ENCODE measurements around the gene CDK4.
"Not testable (repeated sequence)": the region's sequence is repeated elsewhere in the genome, so short reads cannot be mapped to it uniquely, and the experiment has no call there.

DNA sequence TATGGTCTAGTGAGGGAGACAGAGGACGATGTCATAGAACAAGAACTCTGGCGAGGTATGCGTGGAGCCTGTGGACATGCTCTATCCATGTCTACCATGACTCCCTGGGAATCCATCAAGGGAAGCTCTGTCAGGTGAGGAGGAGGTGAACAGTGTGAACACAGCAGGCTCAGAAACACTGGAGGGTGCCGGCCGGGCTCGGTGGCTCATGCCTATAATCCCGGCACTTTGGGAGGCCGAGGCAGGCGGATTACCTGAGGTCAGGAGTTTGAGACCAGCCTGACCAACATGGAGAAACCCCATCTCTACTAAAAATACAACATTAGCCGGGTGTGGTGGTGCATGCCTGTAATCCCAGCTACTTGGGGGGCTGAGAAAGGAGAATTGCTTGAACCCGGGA, 22.5 kb upstream of the CDK4 start:
- not testable (repeated sequence) for TF ChIP-seq CTCF, POLR2A (IDR thresholded peaks at IDR 0.05)

Data from Peyer's patch (tissue), 4 donors.